Loucy (cell line): ENCODE measurements around the gene FRRS1L.

ENCODE experiments used
- H2AFZ ChIP-seq: fragments of 200-600 bp; sonication (generic); 2 replicates; pipeline ENCODE4 v1.6.0; 2016; ENCODE audit warnings: antibody characterized with exemption, mild to moderate bottlenecking, low read length, moderate library complexity
- H3F3A ChIP-seq: fragments of 200-600 bp; 2 replicates; pipeline ENCODE4 v1.6.0; 2016; ENCODE audit warnings: antibody characterized with exemption, low read depth, mild to moderate bottlenecking
- H3K27me3 ChIP-seq: fragments of 200-600 bp; sonication (generic); 2 replicates; pipeline ENCODE4 v1.6.1; 2014; ENCODE audit warnings: low read length, mild to moderate bottlenecking; ENCODE audit not compliant: insufficient read depth, poor library complexity, severe bottlenecking
- H3K36me3 ChIP-seq: fragments of 200-600 bp; sonication (generic); 2 replicates; pipeline ENCODE4 v1.6.1; 2016; ENCODE audit warnings: low read length; ENCODE audit not compliant: insufficient read depth
- H3K4me1 ChIP-seq: fragments of 200-600 bp; sonication (generic); 2 replicates; pipeline ENCODE4 v1.5.1; 2014; ENCODE audit warnings: low read length, mild to moderate bottlenecking; ENCODE audit not compliant: insufficient read depth, poor library complexity, severe bottlenecking
- H3K4me2 ChIP-seq: fragments of 200-600 bp; sonication (generic); 2 replicates; pipeline ENCODE4 v1.6.0; 2014; ENCODE audit warnings: antibody characterized with exemption, low read length, low read depth, mild to moderate bottlenecking; ENCODE audit not compliant: poor library complexity, severe bottlenecking
- H3K4me3 ChIP-seq: fragments of 200-600 bp; sonication (generic); 2 replicates; pipeline ENCODE4 v1.5.1; 2014; ENCODE audit warnings: low read length, mild to moderate bottlenecking, mixed read lengths; ENCODE audit not compliant: poor library complexity, severe bottlenecking
- H3K79me2 ChIP-seq: fragments of 200-600 bp; sonication (generic); 2 replicates; pipeline ENCODE4 v1.6.1; 2014; ENCODE audit warnings: low read length; ENCODE audit not compliant: insufficient read depth
- H3K9ac ChIP-seq: fragments of 200-600 bp; sonication (generic); 2 replicates; pipeline ENCODE4 v1.6.0; 2014; ENCODE audit warnings: mild to moderate bottlenecking, low read depth, low read length, moderate library complexity; ENCODE audit not compliant: poor library complexity, severe bottlenecking
- H3K9me2 ChIP-seq: fragments of 200-600 bp; sonication (generic); replicated peaks from 2 replicates; pipeline ENCODE4 v1.6.1; 2016; ENCODE audit warnings: low read depth, low read length, mixed read lengths
- H3K9me3 ChIP-seq: fragments of 200-600 bp; sonication (generic); 2 replicates; pipeline ENCODE4 v1.6.1; 2014; ENCODE audit warnings: mild to moderate bottlenecking, antibody characterized with exemption, low read length, low read depth; ENCODE audit not compliant: insufficient read depth
- H4K20me1 ChIP-seq: fragments of 200-600 bp; sonication (generic); 2 replicates; pipeline ENCODE4 v1.6.0; 2014; ENCODE audit warnings: antibody characterized with exemption, low read length, mild to moderate bottlenecking; ENCODE audit not compliant: insufficient read depth, poor library complexity, severe bottlenecking
- EZH2phosphoT487 ChIP-seq: fragments of 200-600 bp; IDR thresholded peaks from 2 replicates; pipeline ENCODE4 v1.6.1; 2018; ENCODE audit warnings: antibody characterized with exemption, mild to moderate bottlenecking, moderate library complexity, borderline replicate concordance
- TF ChIP-seq, protein P1 (sequence below): fragments of 200-600 bp; sonication (generic); conservative IDR thresholded peaks from 2 replicates; pipeline ENCODE4 v1.5.1; 2014; ENCODE audit warnings: mild to moderate bottlenecking, antibody characterized with exemption, low read length

FRRS1L gene

DNA sequence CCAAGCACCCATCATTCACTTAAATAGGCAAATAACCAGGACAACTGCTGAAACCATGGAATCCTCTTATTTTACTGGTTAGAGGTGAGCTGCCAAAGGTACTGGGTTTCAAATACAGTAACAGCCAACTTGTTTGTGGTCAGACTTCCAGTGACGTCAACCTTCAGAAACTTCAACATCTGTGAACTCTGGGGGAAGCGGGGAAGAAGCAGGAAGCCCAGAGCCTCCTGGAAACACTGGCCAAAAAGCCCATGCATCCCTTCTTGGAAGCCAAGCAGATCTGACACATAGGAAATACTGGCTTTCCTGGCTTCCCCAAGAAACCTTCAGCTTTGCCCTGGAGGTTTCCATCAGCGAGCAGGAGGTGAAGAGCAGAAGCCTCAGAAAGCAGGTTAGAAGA is 4.9 kb upstream of the FRRS1L start:
- no peaks in the 10 kb centered on the region for H3K79me2 ChIP-seq
- no peaks in the 10 kb centered on the region for H4K20me1 ChIP-seq
- TF ChIP-seq, protein P1, sequence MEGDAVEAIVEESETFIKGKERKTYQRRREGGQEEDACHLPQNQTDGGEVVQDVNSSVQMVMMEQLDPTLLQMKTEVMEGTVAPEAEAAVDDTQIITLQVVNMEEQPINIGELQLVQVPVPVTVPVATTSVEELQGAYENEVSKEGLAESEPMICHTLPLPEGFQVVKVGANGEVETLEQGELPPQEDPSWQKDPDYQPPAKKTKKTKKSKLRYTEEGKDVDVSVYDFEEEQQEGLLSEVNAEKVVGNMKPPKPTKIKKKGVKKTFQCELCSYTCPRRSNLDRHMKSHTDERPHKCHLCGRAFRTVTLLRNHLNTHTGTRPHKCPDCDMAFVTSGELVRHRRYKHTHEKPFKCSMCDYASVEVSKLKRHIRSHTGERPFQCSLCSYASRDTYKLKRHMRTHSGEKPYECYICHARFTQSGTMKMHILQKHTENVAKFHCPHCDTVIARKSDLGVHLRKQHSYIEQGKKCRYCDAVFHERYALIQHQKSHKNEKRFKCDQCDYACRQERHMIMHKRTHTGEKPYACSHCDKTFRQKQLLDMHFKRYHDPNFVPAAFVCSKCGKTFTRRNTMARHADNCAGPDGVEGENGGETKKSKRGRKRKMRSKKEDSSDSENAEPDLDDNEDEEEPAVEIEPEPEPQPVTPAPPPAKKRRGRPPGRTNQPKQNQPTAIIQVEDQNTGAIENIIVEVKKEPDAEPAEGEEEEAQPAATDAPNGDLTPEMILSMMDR, result no peak
- no peak for TF ChIP-seq EZH2phosphoT487
- H3K4me2 ChIP-seq, result no peak overlapping the region
- no peaks in the 10 kb centered on the region for H3K27me3 ChIP-seq
- H3K4me1 ChIP-seq, result no peaks in the 10 kb centered on the region
- no peak overlapping the region for H2AFZ ChIP-seq
- no peaks in the 10 kb centered on the region for H3K36me3 ChIP-seq
- H3K9me3 ChIP-seq, result no peaks in the 10 kb centered on the region
- no peaks in the 10 kb centered on the region for H3F3A ChIP-seq
- no peak overlapping the region for H3K4me3 ChIP-seq
- H3K9ac ChIP-seq, result no peak overlapping the region
- H3K9me2 ChIP-seq, result no peaks in the 10 kb centered on the region

- H3F3A ChIP-seq, result no peaks in the 10 kb centered on the region
- H3K79me2 ChIP-seq, result no peaks in the 10 kb centered on the region
- H3K4me2 ChIP-seq, result no peak overlapping the region
- no peaks in the 10 kb centered on the region for H4K20me1 ChIP-seq
- TF ChIP-seq EZH2phosphoT487, result no peak
- TF ChIP-seq, protein P1, result no peak
- H3K27me3 ChIP-seq, result no peaks in the 10 kb centered on the region
- H3K9me3 ChIP-seq, result no peaks in the 10 kb centered on the region
- no peak overlapping the region for H2AFZ ChIP-seq
- H3K9me2 ChIP-seq, result no peaks in the 10 kb centered on the region
- H3K9ac ChIP-seq, result no peak overlapping the region
- no peaks in the 10 kb centered on the region for H3K36me3 ChIP-seq
- H3K4me1 ChIP-seq, result no peaks in the 10 kb centered on the region
- H3K4me3 ChIP-seq, result no peak overlapping the region
Observed at GRCh38 chr9:109168170-109168569, 1.1 kb upstream of the FRRS1L start.

- Histone ChIP-seq H3K4me1 (no peaks in the 10 kb centered on the region), H3K9me3 (no peaks in the 10 kb centered on the region), H3K79me2 (no peaks in the 10 kb centered on the region), H4K20me1 (no peaks in the 10 kb centered on the region), H3K9me2 (no peaks in the 10 kb centered on the region), H3K4me3 (no peak overlapping the region), H2AFZ (no peak overlapping the region), H3F3A (no peaks in the 10 kb centered on the region), H3K36me3 (no peaks in the 10 kb centered on the region), H3K27me3 (no peaks in the 10 kb centered on the region), H3K9ac (no peak overlapping the region), H3K4me2 (no peak overlapping the region)
- TF ChIP-seq, protein P1, result no peak
- no peak for TF ChIP-seq EZH2phosphoT487
Observed at GRCh38 chr9:109167716-109168115, 667 bp upstream of the FRRS1L start.
